GM19239 (cell line): ENCODE measurements around the gene CCNF.
"Not testable (repeated sequence)": the region's sequence is repeated elsewhere in the genome, so short reads cannot be mapped to it uniquely, and the experiment has no call there.

Experiments
- DNase-seq: peaks from one replicate; pipeline ENCODE4 v3.0.0; 2011; ENCODE audit warnings: low spot score; ENCODE audit not compliant: insufficient read length
- FAIRE-seq: peaks from 2 replicates; lab custom pipeline; 2011; peaks lifted over from hg19 to GRCh38; lab: Jason Lieb, UNC

CCNF gene, protein sequence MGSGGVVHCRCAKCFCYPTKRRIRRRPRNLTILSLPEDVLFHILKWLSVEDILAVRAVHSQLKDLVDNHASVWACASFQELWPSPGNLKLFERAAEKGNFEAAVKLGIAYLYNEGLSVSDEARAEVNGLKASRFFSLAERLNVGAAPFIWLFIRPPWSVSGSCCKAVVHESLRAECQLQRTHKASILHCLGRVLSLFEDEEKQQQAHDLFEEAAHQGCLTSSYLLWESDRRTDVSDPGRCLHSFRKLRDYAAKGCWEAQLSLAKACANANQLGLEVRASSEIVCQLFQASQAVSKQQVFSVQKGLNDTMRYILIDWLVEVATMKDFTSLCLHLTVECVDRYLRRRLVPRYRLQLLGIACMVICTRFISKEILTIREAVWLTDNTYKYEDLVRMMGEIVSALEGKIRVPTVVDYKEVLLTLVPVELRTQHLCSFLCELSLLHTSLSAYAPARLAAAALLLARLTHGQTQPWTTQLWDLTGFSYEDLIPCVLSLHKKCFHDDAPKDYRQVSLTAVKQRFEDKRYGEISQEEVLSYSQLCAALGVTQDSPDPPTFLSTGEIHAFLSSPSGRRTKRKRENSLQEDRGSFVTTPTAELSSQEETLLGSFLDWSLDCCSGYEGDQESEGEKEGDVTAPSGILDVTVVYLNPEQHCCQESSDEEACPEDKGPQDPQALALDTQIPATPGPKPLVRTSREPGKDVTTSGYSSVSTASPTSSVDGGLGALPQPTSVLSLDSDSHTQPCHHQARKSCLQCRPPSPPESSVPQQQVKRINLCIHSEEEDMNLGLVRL

DNA sequence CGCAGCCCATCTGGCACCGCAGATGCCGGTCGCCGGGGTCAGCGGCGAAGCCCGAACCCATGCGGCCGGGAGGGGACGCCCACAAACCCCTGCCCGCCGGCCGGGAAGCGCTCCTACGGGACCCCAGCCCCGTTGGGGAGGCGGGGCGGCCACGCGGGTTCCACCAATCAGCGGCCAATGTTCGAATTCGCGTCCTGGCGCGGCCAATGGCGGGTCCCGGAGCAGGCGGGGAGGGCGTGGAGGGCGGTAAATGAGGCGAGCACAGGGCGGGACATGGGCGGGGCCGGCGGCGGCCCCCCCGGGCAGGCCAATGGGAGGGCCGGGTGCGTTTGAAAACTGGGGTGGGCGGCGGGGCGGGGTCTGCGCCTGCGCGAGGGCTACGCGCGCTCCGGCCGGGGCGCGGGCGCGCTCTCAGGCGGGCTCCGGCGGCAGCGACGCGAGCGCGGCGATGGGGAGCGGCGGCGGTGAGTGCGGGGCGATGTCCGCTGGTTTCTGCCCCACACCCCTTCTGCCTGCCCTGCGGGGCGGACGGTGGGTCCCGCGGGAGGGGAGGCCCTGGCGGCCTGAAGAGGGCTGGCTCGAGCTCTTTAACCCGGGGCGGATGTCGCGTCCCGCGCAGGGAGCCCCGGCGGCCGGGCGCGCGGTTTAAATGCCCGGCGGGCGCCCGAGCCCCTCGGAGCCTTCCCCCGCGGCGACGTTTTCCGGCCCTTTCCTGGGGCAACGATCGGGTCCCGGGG is at the start of gene CCNF:
Gene CCNF (plus strand): TSS at position 414 of the 737 bp plus-strand sequence. CDS start 35 bp downstream, at position 449.
- DNase-seq = peak; percentile 96
- peak; percentile 83 for FAIRE-seq

DNA sequence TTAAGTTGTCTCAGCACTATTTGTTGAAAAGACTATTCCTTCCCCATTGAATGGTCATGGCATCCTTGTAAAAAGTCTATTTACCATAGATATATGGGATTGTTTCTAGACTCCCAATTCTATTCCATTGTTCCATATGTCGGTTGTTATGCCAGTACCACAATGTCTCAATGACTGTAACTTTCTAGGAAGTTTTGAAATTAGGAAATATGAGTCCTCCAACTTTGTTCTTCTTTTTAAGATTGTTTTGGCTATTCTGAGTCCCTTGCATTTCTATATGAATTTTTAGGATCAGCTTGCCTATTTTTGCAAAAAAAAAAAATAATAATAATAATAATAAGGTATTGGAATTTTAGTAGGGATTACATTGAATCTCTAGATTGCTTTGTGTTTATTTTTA is 45.7 kb upstream of the CCNF start:
- FAIRE-seq (no peak), DNase-seq (no peak)

DNA sequence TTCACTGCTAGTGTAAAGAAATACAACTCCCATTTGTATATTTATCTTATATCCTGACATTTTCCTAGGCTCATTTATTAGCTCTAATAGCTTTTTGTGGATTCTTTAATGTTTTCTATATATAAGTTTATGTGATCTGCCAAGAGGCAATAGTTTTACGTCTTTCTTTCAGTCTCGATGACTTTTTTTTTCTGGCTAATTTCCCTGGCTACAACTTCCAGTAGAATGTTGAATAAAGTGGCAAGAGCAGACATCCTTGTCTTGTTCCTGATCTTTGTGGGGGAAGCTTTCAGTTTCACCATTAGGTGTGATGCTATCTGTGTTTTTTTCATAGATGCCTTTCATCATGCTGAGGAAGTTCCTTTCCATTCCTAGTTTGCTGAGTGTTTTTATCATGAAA is 44.8 kb upstream of the CCNF start:
- no peak for FAIRE-seq
- no peak for DNase-seq

DNA sequence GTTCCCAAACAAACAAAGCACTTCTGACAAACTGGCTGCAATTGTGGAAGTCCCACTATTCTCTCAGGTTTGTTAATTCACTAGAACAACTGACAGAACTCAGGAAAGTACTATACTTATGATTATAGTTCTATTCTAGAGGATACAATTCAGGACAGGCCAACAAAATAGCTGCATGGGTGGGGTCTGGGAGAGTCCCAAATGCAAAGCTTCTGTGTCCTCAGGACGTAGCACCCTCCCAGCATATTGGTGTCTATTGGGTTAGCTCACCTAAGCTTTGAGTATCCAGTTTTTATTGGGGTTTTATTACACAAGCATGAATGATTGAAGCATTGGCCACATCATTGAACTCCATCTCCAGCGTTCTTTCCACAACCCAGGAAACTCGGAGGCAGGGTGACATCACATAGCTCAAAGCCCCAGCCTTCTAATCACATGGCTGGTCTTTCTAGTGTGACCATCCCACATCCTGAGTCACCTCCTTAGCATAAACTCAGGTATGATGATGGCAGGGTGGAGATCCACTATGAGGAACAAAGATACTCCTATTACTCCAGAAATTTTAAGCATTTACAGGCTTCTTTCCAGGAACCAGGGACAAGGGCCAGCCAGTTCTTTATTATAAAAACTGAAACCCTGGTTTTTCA is 43.9 kb upstream of the CCNF start:
- no peak for DNase-seq
- no peak for FAIRE-seq

DNA sequence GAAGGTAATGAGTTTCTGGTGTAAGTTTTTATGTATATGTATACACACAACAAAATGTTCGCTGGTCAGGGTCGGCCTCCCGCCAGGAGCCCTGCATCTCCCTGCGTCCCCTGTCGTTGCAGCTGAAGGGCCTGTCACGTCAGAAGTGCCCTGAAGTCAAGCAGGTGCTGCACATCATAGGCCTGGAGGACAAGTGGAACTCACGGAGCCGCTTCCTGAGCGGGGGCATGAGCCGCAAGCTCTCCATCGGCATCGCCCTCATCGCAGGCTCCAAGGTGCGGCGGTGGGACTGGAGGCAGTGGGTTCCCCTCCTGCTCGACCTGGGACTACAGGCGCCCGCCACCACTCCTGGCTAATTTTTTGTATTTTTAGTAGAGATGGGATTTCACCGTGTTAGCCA is 43.3 kb upstream of the CCNF start:
- DNase-seq, FAIRE-seq: not testable (repeated sequence)

DNA sequence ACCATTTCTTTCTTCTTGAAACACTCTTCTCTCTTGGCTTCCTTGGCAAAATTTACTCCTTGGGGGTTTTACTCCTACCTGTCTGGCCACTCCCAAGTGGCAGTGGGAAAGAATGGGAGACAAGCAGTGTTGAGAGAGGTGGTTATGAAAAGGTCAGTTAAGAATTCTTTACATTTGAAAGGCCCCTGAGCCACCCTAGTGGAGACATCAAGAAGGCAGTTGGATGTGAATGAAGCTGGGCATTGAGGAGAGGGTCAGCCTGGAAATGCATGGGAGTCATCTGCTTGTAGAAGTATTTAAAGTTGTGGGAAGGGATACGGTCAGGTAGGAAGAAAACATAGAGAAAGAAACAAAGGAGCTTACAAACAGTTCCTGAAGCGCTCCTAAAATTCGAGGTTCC is 42.3 kb upstream of the CCNF start:
- FAIRE-seq = no peak
- DNase-seq = no peak

DNA sequence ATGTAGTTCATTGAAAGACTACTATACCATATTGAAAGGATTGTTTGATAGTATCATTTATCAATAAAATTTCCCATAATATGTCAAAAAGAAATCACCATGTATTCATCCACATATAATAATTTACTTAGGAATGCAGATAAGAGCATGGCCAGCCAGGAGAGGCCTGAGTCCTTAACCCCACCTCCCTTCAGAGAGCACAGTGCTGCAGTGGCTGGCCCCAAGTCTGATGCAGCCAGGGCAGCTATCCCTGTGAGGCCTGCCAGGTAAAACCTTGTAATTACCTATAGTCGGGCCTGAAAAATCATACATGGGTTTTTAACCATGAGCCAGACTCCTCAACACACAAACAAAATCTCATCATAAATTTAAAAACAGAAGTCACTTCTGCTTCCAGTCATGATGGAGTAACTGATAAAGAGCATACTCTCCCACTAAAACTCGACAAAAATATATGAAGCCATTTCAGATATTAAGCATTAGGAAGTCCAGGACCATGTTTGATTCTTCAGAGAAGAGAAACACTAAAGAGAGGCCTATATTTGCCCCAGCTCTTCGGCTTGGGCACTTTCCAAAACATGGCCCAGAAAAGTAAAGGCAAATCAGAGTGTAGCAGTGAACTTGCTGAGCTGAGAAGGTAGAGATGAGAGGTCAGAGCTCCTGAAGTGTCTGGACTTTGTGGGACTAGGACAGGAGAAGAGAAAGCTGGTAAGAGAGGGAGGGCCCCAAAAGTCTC is 40.9 kb upstream of the CCNF start:
- FAIRE-seq (no peak), DNase-seq (no peak)

DNA sequence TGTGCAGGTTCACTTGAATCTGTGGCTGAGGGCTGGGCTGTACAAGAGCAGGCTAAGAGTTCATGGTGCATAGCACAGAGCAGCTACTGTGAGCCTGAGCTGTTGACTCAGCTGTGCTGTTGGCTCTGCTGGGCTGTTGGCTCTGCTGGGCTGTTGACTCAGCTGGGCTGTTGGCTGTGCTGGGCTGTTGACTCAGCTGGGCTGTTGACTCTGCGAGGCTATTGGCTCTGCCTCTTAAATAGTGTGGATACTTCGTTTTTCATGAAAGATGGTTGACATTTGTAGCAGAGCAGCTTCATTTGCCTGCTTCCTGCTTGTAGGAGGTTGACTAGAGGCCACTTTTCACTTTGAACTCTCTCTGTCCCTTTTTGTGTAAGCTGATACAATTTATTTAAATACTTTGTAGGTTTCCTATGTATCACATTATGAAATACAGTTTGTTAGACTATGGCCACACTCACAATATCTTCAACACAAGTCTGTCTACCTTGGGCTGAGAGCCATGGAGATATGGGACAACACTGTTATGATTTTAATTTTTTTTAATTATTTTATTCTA is 40.3 kb upstream of the CCNF start:
- DNase-seq (no peak), FAIRE-seq (no peak)

DNA sequence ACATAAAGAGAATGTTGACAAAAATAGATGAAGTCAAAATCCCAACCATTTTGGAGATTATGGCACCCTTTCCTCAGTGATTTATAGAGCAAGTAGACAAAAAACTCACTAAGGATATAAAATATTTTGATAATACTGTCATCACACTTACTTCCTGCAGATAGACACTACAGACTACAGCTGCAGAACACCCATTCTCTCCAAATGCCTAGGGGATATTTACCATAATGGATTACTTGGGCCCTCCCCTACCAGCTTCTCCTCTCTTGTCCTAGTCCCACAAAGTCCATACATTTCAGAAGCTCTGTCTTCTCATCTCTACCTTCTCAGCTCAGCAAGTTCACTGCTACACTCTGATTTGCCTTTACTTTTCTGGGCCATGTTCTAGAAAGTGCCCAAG is 37.2 kb upstream of the CCNF start:
- FAIRE-seq = no peak
- DNase-seq = no peak

DNA sequence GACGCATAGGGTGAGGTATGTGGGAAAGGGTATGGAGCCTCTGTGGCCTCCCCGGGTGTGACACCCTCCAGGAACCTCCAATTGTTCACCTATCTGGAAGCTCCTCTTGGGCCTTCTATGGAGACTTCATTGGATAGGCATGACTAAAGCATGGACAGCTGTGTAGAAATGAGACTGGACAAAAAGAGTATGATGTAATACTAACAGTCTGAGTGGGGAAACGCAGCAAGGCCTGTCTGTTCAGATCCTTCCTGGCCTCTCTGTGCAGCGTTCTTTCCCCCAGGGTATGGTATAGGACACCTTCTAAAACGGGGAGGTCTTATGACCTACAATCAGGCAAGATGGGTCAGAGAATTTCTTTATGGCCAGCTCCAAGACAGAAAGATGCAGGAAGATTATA is 30.7 kb upstream of the CCNF start:
- FAIRE-seq = no peak
- DNase-seq = no peak

DNA sequence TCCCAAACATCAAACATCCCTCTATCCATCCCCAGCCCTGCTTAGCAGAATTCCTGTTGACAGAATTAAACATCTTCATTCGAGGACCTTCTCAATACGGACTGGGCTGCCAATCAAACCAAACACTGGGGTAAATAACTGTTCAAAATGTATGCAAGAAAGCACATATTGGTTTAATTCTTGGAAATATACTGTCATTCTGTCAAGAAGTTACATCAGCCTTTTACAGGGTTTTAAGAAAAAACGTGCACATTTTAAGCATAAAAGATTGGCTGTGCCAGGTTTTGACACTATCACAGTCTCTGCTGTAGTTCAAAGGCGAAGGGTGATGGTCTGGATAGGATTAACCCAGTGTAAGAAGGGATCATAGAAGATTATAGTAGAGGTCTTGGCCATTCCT is 25.1 kb upstream of the CCNF start:
- FAIRE-seq (no peak), DNase-seq (no peak)

DNA sequence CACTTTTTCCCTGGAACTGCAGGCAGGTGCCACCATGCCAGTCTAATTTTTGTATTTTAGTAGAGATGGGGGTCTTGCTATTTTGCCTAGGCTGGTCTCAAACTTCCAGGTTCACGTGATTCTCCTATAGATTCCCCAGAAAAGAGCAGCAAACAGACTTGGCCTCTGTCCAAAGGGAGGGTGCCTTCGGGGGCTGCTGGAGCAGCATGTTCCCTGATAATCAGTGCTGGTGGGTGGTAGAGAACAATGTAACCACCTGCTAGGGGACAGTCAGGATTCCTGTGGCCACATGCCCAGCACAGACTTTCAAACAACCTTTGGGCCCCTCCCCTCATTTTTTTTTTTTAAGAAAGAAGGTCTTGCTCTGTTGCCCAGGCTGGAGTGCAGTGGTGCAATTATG is 14.2 kb upstream of the CCNF start:
- FAIRE-seq = no peak
- DNase-seq = no peak

DNA sequence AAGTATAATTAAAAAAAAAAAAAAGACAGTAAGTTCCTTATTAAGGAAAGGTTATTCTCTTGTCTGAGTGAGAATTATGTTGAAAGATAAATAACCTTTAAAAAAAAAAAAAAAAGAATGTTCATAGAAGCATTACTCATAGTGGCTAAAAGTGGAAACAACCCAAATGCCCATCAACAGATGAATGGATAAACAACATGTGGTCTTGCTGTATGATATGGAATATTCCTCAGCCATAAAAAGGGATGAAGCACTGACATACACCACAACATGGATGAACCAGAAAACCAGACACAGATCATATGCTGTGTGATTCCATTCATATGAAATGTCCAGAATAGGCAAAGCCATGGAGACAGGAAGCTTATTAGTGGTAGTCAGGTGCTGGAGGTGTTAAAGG is 9.2 kb upstream of the CCNF start:
- FAIRE-seq = no peak
- DNase-seq = no peak

DNA sequence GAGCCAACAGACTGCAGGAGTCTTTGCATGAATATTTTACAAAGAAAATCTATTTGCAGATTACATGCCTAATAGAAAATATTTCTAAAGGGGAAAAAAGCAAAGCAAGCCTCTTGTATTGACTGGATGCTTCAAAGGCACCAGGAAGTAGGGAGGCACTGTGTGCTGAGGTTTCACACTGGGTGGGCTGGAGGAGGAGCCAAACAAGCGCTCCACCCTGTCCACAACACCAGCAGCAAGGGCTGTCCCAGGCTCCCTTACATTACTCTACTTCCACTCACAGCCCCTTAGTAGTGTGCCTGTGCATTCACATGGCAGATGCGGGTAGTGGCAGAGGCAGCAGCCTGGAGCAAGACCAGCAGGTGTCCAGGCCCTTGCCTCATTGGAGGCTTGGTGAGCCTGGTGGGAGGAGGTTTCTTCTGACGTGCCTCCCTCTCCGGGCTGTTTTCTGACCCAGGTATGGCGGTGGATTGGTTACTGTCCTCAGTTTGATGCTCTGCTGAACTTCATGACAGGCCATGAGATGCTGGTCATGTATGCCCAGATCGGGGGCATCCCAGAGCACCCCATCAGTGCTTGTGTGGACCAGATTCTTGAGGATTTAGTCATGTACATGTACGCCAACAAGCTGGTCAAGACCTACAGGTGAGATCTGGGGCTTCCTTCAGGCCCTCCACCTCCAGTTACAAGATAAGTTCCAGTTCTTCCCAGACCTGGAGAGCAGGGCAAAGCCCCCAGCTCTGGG is 7.0 kb upstream of the CCNF start:
- DNase-seq = no peak
- no peak for FAIRE-seq

DNA sequence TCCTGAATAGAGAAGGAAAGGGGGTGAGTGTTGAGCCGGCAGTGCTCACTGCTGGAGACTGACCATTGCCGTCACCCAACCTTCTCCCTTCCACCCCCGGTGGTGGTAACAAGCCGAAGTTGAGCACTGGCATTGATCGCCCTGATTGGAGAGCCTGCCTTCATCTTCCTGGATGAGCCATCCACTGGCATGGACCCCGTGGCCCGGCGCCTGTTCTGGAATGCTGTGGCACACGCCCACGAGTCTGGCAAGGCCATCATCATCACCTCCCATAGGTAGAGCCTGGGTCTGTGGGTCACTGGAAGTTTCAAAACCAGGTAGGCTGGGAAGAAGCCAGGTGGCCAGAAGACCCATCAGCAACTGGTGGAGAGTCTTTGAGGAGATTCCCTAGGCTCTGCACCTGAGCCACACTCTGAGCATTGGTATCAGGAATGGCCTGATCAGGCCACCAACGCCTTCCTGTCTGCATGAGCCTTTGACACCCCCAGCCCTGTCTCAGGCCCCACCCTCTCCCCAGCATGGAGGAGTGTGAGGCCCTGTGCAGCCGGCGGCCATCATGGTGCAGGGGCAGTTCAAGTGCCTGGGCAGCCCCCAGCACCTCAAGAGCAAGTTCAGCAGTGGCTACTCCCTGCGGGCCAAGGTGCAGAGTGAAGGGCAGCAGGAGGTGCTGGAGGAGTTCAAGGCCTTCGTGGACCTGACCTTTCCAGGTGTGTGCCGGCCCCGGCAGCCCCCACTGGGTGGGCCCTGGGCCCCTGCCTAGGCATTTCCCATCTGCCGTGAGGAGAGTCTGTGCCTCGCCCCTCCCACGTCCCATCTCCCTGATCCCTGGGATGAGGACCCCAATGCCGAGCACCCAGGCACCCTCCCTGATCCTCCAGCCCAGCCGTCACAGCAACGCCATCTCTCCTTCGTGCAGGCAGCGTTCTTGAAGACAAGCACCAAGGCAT is 4.9 kb upstream of the CCNF start:
- no peak for FAIRE-seq
- DNase-seq = no peak

DNA sequence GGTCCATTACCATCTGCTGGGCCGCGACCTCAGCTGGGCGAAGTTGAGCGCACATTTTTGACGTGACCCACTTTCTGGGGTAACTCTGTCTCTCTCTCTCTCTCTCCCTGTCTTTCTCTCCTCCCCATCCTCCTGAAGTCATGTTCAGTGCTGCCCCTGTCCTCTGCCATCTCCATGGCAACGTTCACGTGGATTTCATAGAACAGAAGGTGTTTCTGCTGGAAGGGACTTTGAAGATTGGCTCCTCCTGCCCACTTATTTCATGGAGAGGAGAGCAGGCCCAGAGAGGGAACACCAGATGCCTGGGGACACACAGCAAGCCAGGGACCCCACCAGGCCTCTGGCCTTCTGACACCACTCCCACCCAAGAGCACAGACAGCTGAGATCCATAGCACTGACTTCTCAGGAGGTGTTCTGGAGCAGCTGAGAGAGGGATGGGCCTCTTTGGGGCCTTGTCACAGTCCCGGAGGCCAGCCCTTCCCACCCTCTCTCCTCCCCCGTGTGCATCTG is 4.2 kb upstream of the CCNF start:
- DNase-seq (no peak), FAIRE-seq (no peak)

DNA sequence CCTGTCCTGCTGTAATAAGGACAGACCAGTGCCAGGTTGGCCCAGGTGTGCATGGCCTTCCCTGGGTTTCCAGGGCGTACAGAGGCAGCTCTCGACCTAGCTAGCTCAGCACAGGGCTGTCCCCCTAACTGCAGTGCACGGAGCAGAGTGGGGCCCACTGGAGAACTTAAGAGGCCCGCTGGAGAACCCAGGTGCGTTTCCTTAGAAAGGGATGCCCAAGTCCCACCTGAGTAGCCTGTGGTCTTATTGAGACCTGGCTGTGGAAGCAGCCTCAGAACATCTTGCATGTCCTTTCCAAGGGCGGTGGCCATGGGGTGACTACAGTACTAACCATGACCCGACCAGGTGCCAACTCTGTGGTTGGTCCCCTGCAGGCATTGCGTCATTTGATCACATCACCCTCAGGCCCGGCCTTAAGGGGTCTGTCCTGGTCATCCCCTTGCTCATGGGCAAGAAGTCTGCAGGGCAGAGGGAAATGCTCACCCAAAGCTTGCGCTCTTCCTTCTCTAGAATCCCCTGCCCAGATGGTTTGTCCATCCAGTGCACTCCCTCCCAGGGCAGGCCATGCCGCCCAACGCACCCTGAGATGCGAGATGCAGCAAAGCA is 3.3 kb upstream of the CCNF start:
- no peak for DNase-seq
- no peak for FAIRE-seq
